GM12878 (cell line): ENCODE data around the gene DNASE1L1. TPM values are rescaled to one million over a fixed set of nuclear protein-coding genes. Genes with fewer than 3 reads are reported as not detected.

Source experiments
- ATAC-seq: fragments of 200-7000 bp; cut with Tn5 transposase; 3 replicates; pipeline ENCODE4 v1.9.1; 2020; ENCODE audit warnings: mild to moderate bottlenecking, moderate library complexity
- BruUV-seq: library from RNA; stranded (reverse); fragments of 400-500 nt; replicated peaks from 2 replicates; lab custom pipeline; 2021; lab: Mats Ljungman, UMichigan
- CTCF ChIA-PET: fragments of 300-600 bp; sonication (Branson Sonifier 250); formaldehyde crosslinking; extraction: SDS; loops from one replicate; lab custom pipeline; 2021; ENCODE audit warnings: inconsistent platforms; lab: Yijun Ruan, JAX
- POLR2A ChIA-PET: fragments of 350-600 bp; formaldehyde crosslinking; extraction: SDS; loops from one replicate; lab custom pipeline; 2021; ENCODE audit warnings: inconsistent platforms; lab: Charles Lee
- RAD21 ChIA-PET: fragments of 300-600 bp; sonication (Branson Sonifier 250); formaldehyde crosslinking; loops from one replicate; lab custom pipeline; 2023; ENCODE audit warnings: antibody characterized with exemption; ENCODE audit not compliant: unreplicated experiment; lab: Charles Lee
- SMC1A ChIA-PET: fragments of 300-600 bp; sonication (Branson Sonifier 250); formaldehyde crosslinking; loops from one replicate; lab custom pipeline; 2023; ENCODE audit not compliant: unreplicated experiment, uncharacterized antibody; lab: Charles Lee
- DNase-seq: peaks from one replicate; pipeline ENCODE4 v3.0.0-alpha.2; 2011; ENCODE audit warnings: low read depth, low spot score
- FAIRE-seq: peaks from 3 replicates; lab custom pipeline; 2011; peaks lifted over from hg19 to GRCh38; lab: Jason Lieb, UNC
- H2AFZ ChIP-seq: 2 replicates; pipeline ENCODE4 v1.6.0; 2011; ENCODE audit warnings: low read depth, low read length, control low read depth; ENCODE audit not compliant: control insufficient read depth
- H3K27ac ChIP-seq: 2 replicates; pipeline ENCODE4 v1.5.1; 2011; ENCODE audit warnings: control low read depth; ENCODE audit not compliant: control insufficient read depth, insufficient read depth
- H3K27me3 ChIP-seq, 2 experiments: replicated peaks in 1 of 2; 2 replicates each; pipeline versions ENCODE4 v1.6.0 to v1.6.1; 2011; ENCODE audit warnings: low read length in 1 of 2; ENCODE audit not compliant: control insufficient read depth in 2 of 2, insufficient read depth in 2 of 2
- H3K36me3 ChIP-seq, 2 experiments: 2 replicates each; pipeline ENCODE4 v1.5.1; 2011; ENCODE audit warnings: low read length in 1 of 2; ENCODE audit not compliant: control insufficient read depth in 2 of 2, insufficient read depth in 2 of 2
- H3K4me1 ChIP-seq: 2 replicates; pipeline ENCODE4 v1.6.1; 2011; ENCODE audit warnings: mild to moderate bottlenecking, low read length, moderate library complexity, mixed read lengths; ENCODE audit not compliant: control insufficient read depth, insufficient read depth
- H3K4me2 ChIP-seq: 2 replicates; pipeline ENCODE4 v1.6.0; 2011; ENCODE audit warnings: control low read depth; ENCODE audit not compliant: control insufficient read depth, insufficient read depth
- H3K4me3 ChIP-seq: fragments of 200-600 bp; sonication (generic); 2 replicates; pipeline ENCODE4 v1.5.1; 2016
- H3K79me2 ChIP-seq: 2 replicates; pipeline ENCODE4 v1.6.0; 2011; ENCODE audit warnings: low read length; ENCODE audit not compliant: control insufficient read depth, insufficient read depth
- H3K9ac ChIP-seq: 2 replicates; pipeline ENCODE4 v1.8.0; 2011; ENCODE audit warnings: low read length, control low read depth, mixed read lengths; ENCODE audit not compliant: control insufficient read depth, insufficient read depth
- H3K9me3 ChIP-seq: replicated peaks from 3 replicates; pipeline ENCODE4 v1.5.1; 2011; ENCODE audit warnings: mild to moderate bottlenecking, low read length; ENCODE audit not compliant: control insufficient read depth, insufficient read depth
- H4K20me1 ChIP-seq: 2 replicates; pipeline ENCODE4 v1.6.0; 2011; ENCODE audit not compliant: control insufficient read depth, insufficient read depth
- BHLHE40 ChIP-seq, 2 experiments: fragments of 450-650 bp in 1 of 2; IDR thresholded peaks; 2 replicates each; pipeline ENCODE4 v1.6.1; 2011 to 2017; ENCODE audit warnings: low read depth in 2 of 2, borderline replicate concordance in 1 of 2, improper control_type of control experiment in 1 of 2, low read length in 1 of 2, mild to moderate bottlenecking in 1 of 2
- DPF2 ChIP-seq: fragments of 450-650 bp; IDR thresholded peaks from 2 replicates; pipeline ENCODE4 v1.6.1; 2017; ENCODE audit warnings: mild to moderate bottlenecking
- GATAD2B ChIP-seq: fragments of 450-650 bp; conservative IDR thresholded peaks from 2 replicates; pipeline ENCODE4 v1.6.1; 2017; ENCODE audit warnings: low read depth, mild to moderate bottlenecking, moderate library complexity
- NFIC ChIP-seq: IDR thresholded peaks from 2 replicates; pipeline ENCODE4 v1.6.1; 2012; ENCODE audit warnings: low read depth, mild to moderate bottlenecking, inconsistent platforms, low read length, moderate library complexity
- NFYB ChIP-seq: IDR thresholded peaks from 2 replicates; pipeline ENCODE4 v1.6.1; 2011; ENCODE audit warnings: low read depth, mild to moderate bottlenecking, low read length, improper control_type of control experiment, moderate library complexity; ENCODE audit not compliant: insufficient read depth
- NR2F1 ChIP-seq: fragments of 450-650 bp; conservative IDR thresholded peaks from 2 replicates; pipeline ENCODE4 v1.6.1; 2017; ENCODE audit warnings: mild to moderate bottlenecking
- POLR2AphosphoS5 ChIP-seq: IDR thresholded peaks from 2 replicates; pipeline ENCODE4 v1.6.1; 2011; ENCODE audit warnings: mild to moderate bottlenecking, low read length, inconsistent platforms
- RFX5 ChIP-seq: IDR thresholded peaks from 2 replicates; pipeline ENCODE4 v1.6.1; 2011; ENCODE audit warnings: low read depth, low read length, improper control_type of control experiment
- TAF1 ChIP-seq: IDR thresholded peaks from 2 replicates; pipeline ENCODE4 v1.6.1; 2011; ENCODE audit warnings: mild to moderate bottlenecking, low read depth, low read length, borderline replicate concordance
- ZNF24 ChIP-seq: fragments of 450-650 bp; IDR thresholded peaks from 2 replicates; pipeline ENCODE4 v1.6.1; 2017; ENCODE audit warnings: antibody characterized with exemption, mild to moderate bottlenecking
- WGBS: methylation state at CpG from one replicate; pipeline ENCODE4 v1.1.6; 2016; ENCODE audit warnings: low lambda C conversion rate; ENCODE audit not compliant: insufficient replicate concordance, insufficient coverage; ENCODE audit errors: missing lambda C conversion rate; 5-methylcytosine and 5-hydroxymethylcytosine counted together
- in situ Hi-C: fragments of 300-500 bp; cut with MboI; formaldehyde crosslinking; loops from 9 replicates; pipeline ENCODE4 v1.14.3; 2018; ENCODE audit warnings: mixed read lengths
- intact Hi-C: fragments of 100-400 bp; cut with micrococcal nuclease; formaldehyde crosslinking; loops from one replicate; pipeline ENCODE4 v1.14.2; 2022; ENCODE audit not compliant: unreplicated experiment
- polyA plus RNA-seq, 11 experiments: library from polyadenylated mRNA; depleted of rRNA in 4 of 11; unstranded in 6 of 11; stranded (reverse) in 5 of 11; fragments of >200 nt; fragmentation: Nextera tagmentation in 4 of 11; fragmentation: Illumina TruSeq in 1 of 11; extraction: Ambion mirVana in 4 of 11; extraction: Trizol in 1 of 11; gene quantifications; 1 replicate in 1 of 11; 2 replicates in 10 of 11; pipeline versions ENCODE4 v1.2.1 to v1.2.3, GENCODE V29; 2011 to 2016; ENCODE audit warnings: inconsistent platforms in 2 of 11, missing spikeins in 2 of 11, low read depth in 1 of 11
- total RNA-seq, 4 experiments: library from RNA; depleted of rRNA in 3 of 4; stranded (reverse); fragments of >200 nt in 3 of 4; fragmentation: Illumina TruSeq in 1 of 4; extraction: Trizol in 1 of 4; gene quantifications; 2 replicates each; pipeline versions ENCODE4 v1.2.1 to v1.2.3, GENCODE V29; 2013 to 2021
- TF ChIP-seq, protein P1 (sequence below): fragments of 150-350 bp; IDR thresholded peaks from 2 replicates; pipeline ENCODE4 v1.6.1; 2016; ENCODE audit warnings: low read depth, low read length
- TF ChIP-seq, protein P2 (sequence below): fragments of 450-650 bp; IDR thresholded peaks from 2 replicates; pipeline ENCODE4 v1.6.1; 2016; ENCODE audit warnings: mild to moderate bottlenecking
- TF ChIP-seq, protein P3 (sequence below): fragments of 450-650 bp; IDR thresholded peaks from 2 replicates; pipeline ENCODE4 v1.6.1; 2014; ENCODE audit warnings: mild to moderate bottlenecking
- TF ChIP-seq, protein P4 (sequence below): fragments of 450-650 bp; IDR thresholded peaks from 2 replicates; pipeline ENCODE4 v1.6.1; 2017; ENCODE audit warnings: antibody characterized with exemption, mild to moderate bottlenecking, moderate library complexity

The DNASE1L1 gene
- total and polyA plus RNA-seq, 10 of the 15 experiments (the other 5 are each of a cell fraction or from before 2014, with no cell fraction given), result 0.60 to 22.7 (median 6.8) TPM

DNA sequence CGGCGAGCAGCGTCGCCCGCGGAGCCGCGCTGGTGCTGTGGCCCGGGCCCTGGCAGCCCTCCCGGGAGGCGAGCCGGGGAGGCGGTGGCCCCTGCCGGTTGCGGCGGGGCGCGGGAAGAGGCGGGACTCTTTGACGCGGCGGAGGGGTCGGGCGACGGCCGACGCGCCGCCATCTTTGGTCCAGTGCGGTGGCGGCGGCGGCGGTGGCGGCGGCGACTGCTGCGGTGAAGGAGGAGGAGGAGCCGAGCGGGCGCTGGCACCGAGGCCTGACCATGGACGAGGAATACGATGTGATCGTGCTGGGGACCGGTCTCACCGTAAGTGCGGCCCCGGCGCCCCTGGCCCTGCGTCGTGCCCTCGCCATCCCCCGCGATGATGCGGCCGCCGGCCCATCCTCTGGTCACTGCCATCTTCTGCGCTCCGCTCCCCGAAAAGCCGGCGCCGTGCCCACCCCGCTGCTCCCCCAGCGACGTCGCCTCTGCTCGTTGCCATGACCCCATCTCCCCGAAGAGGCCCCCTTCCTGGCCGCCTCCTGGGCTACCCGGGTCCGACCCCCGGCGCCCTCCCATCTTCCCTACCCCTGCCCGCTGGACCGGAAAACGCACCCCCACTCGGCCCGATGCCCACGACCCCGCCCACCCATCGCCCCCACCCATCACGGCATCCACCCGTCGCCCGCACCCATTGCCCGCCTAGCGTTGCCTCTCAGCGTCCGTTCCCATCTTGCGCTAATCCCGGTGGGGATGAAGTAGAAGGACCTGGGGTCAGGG lies 28.1 kb upstream of the DNASE1L1 start, which contains the start of gene GDI1:
TSS of gene GDI1 (plus strand) at position 172 of the 770 bp plus-strand sequence. CDS start at position 273, 101 bp downstream.
- DNase-seq (no peak), ATAC-seq (peak; percentile 64), FAIRE-seq (no peak)
- WGBS, result 48% methylated on average over 61 of the region's 93 CpGs
- H3K4me3 ChIP-seq, result peak within 1 kb of the TSS; percentile 74
- H3K4me1 ChIP-seq, result no peaks in the 10 kb centered on the region
- CTCF ChIA-PET, result no interaction called here
- H3K9me3 ChIP-seq, result no peaks in the 10 kb centered on the region; the same call in 2 of the 3 replicates
- RAD21 ChIA-PET, result no interaction called here
- peaks cover 0 to 3% of the 10 kb centered on the region in 2 experiments; a peak in 1 of 4 replicates for H3K36me3 ChIP-seq
- H3K4me2 ChIP-seq, result peak within 1 kb of the TSS; percentile 84
- no peaks in the 10 kb centered on the region for H3K27me3 ChIP-seq
- POLR2A ChIA-PET, result interaction anchor here (1.1 kb wide), 1 partner anchor 53 kb away, joined by 3 read pairs; the partner anchor contains the start of gene SLC10A3
- intact Hi-C loops, result loop anchor here (5.0 kb wide), 2 partner anchors 40 kb away; partner anchors contain the start of genes LAGE3 and RPL10
- no peak within 1 kb of the TSS; the same call in 1 of the 2 replicates for H2AFZ ChIP-seq
- in situ Hi-C loops, result no loop called here
- H3K27ac ChIP-seq, result peak within 1 kb of the TSS; percentile 39
- peak within 1 kb of the TSS; percentile 56; the same call in 1 of the 2 replicates for H3K9ac ChIP-seq
- H3K79me2 ChIP-seq, result peaks cover 21% of the 10 kb centered on the region
- SMC1A ChIA-PET, result no interaction called here
- no peaks in the 10 kb centered on the region for H4K20me1 ChIP-seq
- no TSS peak for BruUV-seq
- TF ChIP-seq TAF1, result peak; percentile 33; the same call in 1 of the 2 replicates
- peak in 1 of 2 experiments; percentile 63; a peak in 2 of 4 replicates for TF ChIP-seq BHLHE40 (IDR thresholded peaks at IDR 0.05; ENCODE audit: borderline replicate concordance in 1 of 2, low read depth in 2 of 2, low read length in 1 of 2)
- TF ChIP-seq, protein P1, sequence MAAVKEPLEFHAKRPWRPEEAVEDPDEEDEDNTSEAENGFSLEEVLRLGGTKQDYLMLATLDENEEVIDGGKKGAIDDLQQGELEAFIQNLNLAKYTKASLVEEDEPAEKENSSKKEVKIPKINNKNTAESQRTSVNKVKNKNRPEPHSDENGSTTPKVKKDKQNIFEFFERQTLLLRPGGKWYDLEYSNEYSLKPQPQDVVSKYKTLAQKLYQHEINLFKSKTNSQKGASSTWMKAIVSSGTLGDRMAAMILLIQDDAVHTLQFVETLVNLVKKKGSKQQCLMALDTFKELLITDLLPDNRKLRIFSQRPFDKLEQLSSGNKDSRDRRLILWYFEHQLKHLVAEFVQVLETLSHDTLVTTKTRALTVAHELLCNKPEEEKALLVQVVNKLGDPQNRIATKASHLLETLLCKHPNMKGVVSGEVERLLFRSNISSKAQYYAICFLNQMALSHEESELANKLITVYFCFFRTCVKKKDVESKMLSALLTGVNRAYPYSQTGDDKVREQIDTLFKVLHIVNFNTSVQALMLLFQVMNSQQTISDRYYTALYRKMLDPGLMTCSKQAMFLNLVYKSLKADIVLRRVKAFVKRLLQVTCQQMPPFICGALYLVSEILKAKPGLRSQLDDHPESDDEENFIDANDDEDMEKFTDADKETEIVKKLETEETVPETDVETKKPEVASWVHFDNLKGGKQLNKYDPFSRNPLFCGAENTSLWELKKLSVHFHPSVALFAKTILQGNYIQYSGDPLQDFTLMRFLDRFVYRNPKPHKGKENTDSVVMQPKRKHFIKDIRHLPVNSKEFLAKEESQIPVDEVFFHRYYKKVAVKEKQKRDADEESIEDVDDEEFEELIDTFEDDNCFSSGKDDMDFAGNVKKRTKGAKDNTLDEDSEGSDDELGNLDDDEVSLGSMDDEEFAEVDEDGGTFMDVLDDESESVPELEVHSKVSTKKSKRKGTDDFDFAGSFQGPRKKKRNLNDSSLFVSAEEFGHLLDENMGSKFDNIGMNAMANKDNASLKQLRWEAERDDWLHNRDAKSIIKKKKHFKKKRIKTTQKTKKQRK, result no peak
- TF ChIP-seq, protein P2, sequence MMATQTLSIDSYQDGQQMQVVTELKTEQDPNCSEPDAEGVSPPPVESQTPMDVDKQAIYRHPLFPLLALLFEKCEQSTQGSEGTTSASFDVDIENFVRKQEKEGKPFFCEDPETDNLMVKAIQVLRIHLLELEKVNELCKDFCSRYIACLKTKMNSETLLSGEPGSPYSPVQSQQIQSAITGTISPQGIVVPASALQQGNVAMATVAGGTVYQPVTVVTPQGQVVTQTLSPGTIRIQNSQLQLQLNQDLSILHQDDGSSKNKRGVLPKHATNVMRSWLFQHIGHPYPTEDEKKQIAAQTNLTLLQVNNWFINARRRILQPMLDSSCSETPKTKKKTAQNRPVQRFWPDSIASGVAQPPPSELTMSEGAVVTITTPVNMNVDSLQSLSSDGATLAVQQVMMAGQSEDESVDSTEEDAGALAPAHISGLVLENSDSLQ, result no peak
- peak; percentile 38; the same call in 1 of the 2 replicates for TF ChIP-seq DPF2
- no peak for TF ChIP-seq RFX5
- 0 out of 2 replicates have a peak, but pooled peaks have one; percentile 29 for TF ChIP-seq POLR2AphosphoS5
- TF ChIP-seq, protein P3, sequence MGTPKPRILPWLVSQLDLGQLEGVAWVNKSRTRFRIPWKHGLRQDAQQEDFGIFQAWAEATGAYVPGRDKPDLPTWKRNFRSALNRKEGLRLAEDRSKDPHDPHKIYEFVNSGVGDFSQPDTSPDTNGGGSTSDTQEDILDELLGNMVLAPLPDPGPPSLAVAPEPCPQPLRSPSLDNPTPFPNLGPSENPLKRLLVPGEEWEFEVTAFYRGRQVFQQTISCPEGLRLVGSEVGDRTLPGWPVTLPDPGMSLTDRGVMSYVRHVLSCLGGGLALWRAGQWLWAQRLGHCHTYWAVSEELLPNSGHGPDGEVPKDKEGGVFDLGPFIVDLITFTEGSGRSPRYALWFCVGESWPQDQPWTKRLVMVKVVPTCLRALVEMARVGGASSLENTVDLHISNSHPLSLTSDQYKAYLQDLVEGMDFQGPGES, result no peak
- no peak for TF ChIP-seq ZNF24
- no peak for TF ChIP-seq NFIC
- TF ChIP-seq, protein P4, sequence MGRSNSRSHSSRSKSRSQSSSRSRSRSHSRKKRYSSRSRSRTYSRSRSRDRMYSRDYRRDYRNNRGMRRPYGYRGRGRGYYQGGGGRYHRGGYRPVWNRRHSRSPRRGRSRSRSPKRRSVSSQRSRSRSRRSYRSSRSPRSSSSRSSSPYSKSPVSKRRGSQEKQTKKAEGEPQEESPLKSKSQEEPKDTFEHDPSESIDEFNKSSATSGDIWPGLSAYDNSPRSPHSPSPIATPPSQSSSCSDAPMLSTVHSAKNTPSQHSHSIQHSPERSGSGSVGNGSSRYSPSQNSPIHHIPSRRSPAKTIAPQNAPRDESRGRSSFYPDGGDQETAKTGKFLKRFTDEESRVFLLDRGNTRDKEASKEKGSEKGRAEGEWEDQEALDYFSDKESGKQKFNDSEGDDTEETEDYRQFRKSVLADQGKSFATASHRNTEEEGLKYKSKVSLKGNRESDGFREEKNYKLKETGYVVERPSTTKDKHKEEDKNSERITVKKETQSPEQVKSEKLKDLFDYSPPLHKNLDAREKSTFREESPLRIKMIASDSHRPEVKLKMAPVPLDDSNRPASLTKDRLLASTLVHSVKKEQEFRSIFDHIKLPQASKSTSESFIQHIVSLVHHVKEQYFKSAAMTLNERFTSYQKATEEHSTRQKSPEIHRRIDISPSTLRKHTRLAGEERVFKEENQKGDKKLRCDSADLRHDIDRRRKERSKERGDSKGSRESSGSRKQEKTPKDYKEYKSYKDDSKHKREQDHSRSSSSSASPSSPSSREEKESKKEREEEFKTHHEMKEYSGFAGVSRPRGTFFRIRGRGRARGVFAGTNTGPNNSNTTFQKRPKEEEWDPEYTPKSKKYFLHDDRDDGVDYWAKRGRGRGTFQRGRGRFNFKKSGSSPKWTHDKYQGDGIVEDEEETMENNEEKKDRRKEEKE, result no peak
- TF ChIP-seq NFYB, result no peak
- TF ChIP-seq GATAD2B, result peak; percentile 75
- TF ChIP-seq NR2F1, result 0 out of 2 replicates have a peak, but pooled peaks have one; percentile 25
